Measurements from ENCODE around the gene OARD1. TPM values are rescaled to one million over a fixed set of nuclear protein-coding genes. Genes with fewer than 3 reads are reported as not detected.

The OARD1 gene
- total and polyA plus RNA-seq, 4 donors = 22.2 to 27.0 (median 24.3) TPM

DNA sequence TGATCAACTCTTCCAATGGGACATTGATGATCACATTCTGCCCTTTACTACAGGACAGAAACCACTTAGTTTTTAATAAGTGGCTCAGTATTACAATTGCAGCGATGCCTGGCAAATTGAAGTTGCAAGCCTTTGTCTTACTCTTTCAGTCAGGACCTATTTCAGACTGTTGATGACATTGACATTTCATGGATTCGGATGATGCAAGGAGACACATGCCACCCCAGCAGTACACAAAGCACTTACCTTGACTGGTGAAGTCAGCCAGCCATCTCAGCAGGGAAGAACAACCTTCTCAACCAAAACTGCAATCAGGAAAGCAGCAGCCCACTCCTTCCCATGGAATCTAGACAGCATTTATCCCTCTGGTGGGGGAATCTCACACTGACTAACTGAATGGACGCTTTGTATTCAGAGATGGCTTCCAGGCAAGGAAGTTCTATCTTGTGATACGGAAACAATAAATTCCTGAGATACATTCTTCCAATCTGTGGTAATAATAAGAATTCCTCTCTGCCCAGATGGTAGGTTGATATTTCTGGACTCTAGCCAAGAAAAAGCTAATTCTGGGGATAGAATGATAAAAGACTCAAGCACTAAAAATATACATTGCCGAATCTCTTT is 25.4 kb upstream of the OARD1 start:
- no peak for TF ChIP-seq CTCF (IDR thresholded peaks at IDR 0.05; ENCODE audit: control extremely low read depth, extremely low read depth)
- DNase-seq (peak in 1 of 3 donors; percentile 22), ATAC-seq (ENCODE audit: insufficient read depth, low FRiP score) (no peak)
- 87 to 88% methylated on average over 5 of the region's 5 CpGs for WGBS, 2 donors
- H3K27ac ChIP-seq (ENCODE audit: low read depth in 1 of 2, low read length in 1 of 2) = no peak overlapping the region
- no peaks in the 10 kb centered on the region for H3K9me3 ChIP-seq (ENCODE audit: control insufficient read depth in 4 of 4, insufficient read depth in 3 of 4, low read length in 3 of 4)
- peaks cover 45 to 61% (median 53%) of the 10 kb centered on the region in 4 donors for H3K36me3 ChIP-seq (ENCODE audit: control insufficient read depth in 4 of 4, insufficient read depth in 4 of 4, low read length in 4 of 4)
- H3K27me3 ChIP-seq (ENCODE audit: control insufficient read depth in 3 of 3, insufficient read depth in 3 of 3, low read length in 2 of 3) = no peaks in the 10 kb centered on the region
- no peak overlapping the region for H3K9ac ChIP-seq (ENCODE audit: insufficient read depth in 1 of 2, low read length in 2 of 2)
- H3K4me1 ChIP-seq (ENCODE audit: control insufficient read depth in 5 of 5, insufficient read depth in 5 of 5, low read length in 5 of 5) = peaks cover 0 to 2% (median 0%) of the 10 kb centered on the region in 5 donors
- H3K4me3 ChIP-seq = no peak overlapping the region

DNA sequence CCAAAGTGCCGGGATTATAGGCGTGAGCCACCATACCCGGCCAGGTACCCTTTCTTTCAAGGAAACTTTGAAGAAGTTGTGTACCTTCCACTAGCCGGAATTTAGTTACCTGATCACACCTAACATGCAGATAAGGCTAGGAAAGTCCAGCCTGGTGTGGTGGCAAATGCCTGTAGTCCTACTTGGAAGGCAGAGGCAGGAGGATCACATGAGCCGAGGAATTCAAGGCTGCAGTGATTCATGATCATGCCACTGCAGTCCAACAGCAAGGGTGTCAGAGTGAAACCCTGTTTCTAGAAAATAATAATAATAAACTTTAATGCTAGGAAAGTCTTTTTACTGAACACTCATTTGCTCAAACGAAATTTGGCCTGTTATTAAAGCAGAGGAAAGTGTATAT is 21.6 kb upstream of the OARD1 start:
- 95 to 98% methylated on average over 6 of the region's 6 CpGs for WGBS, 2 donors
- no peak for TF ChIP-seq CTCF (IDR thresholded peaks at IDR 0.05; ENCODE audit: control extremely low read depth, extremely low read depth)
- Histone ChIP-seq H3K9me3 (ENCODE audit: control insufficient read depth in 4 of 4, insufficient read depth in 3 of 4, low read length in 3 of 4) (no peaks in the 10 kb centered on the region), H3K9ac (ENCODE audit: insufficient read depth in 1 of 2, low read length in 2 of 2) (no peak overlapping the region), H3K27ac (ENCODE audit: low read depth in 1 of 2, low read length in 1 of 2) (no peak overlapping the region), H3K4me1 (ENCODE audit: control insufficient read depth in 5 of 5, insufficient read depth in 5 of 5, low read length in 5 of 5) (peaks cover 0 to 2% (median 0%) of the 10 kb centered on the region in 5 donors), H3K36me3 (ENCODE audit: control insufficient read depth in 4 of 4, insufficient read depth in 4 of 4, low read length in 4 of 4) (peaks cover 45 to 79% (median 57%) of the 10 kb centered on the region in 4 donors), H3K27me3 (ENCODE audit: control insufficient read depth in 3 of 3, insufficient read depth in 3 of 3, low read length in 2 of 3) (no peaks in the 10 kb centered on the region), H3K4me3 (no peak overlapping the region)
- DNase-seq (no peak), ATAC-seq (ENCODE audit: insufficient read depth, low FRiP score) (no peak)

DNA sequence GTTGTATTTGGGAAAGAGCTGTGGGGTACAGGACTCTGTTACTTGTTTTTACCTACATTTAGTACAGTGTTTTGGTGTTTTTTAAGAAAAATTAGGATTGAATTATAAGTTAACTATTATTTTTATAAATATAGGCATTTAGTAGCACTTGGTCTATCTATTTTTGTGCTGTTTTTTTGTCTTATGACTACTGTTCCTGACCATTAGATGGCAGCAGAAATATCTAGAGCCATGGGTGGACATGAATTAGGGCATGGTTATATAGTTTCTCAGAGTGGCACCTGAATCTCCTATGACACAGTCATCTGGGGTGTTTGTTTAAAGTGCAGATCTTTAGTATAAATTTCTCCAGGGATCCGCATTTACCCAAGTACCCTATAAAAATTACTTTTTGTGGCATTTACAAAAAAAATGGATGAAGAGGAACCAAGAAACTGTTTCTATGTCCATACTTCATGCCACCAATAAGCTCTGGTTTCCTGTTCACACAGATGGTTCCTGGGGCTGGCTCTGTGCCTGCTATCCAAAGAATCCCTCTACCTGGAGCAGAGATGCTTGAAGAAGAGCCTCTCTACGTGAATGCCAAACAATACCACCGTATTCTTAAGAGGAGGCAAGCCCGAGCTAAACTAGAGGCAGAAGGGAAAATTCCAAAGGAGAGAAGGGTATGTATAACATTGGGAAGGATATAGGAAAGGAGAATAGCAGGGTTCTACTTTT is 20.4 kb upstream of the OARD1 start:
- Histone ChIP-seq H3K36me3 (ENCODE audit: control insufficient read depth in 4 of 4, insufficient read depth in 4 of 4, low read length in 4 of 4) (peaks cover 36 to 69% (median 47%) of the 10 kb centered on the region in 4 donors), H3K27ac (ENCODE audit: low read depth in 1 of 2, low read length in 1 of 2) (no peak overlapping the region), H3K9me3 (ENCODE audit: control insufficient read depth in 4 of 4, insufficient read depth in 3 of 4, low read length in 3 of 4) (no peaks in the 10 kb centered on the region), H3K27me3 (ENCODE audit: control insufficient read depth in 3 of 3, insufficient read depth in 3 of 3, low read length in 2 of 3) (no peaks in the 10 kb centered on the region), H3K9ac (ENCODE audit: insufficient read depth in 1 of 2, low read length in 2 of 2) (no peak overlapping the region), H3K4me1 (ENCODE audit: control insufficient read depth in 5 of 5, insufficient read depth in 5 of 5, low read length in 5 of 5) (peaks cover 0 to 2% (median 0%) of the 10 kb centered on the region in 5 donors), H3K4me3 (no peak overlapping the region)
- 92 to 94% methylated on average over 4 of the region's 4 CpGs for WGBS, 2 donors
- TF ChIP-seq CTCF (IDR thresholded peaks at IDR 0.05; ENCODE audit: control extremely low read depth, extremely low read depth) = no peak
- ATAC-seq (ENCODE audit: insufficient read depth, low FRiP score) = no peak
- peak in 1 of 3 donors; percentile 22 for DNase-seq
